Caco-2 (cell line): ENCODE results near the gene IFIH1. TPM values are rescaled to one million over a fixed set of nuclear protein-coding genes. Genes with fewer than 3 reads are reported as not detected.

Experiments used
- BruUV-seq: library from RNA; stranded (reverse); fragments of 400-500 nt; replicated peaks from 2 replicates; lab custom pipeline; 2021; lab: Mats Ljungman, UMichigan
- CTCF ChIA-PET: fragments of 300-600 bp; sonication (Branson Sonifier 250); formaldehyde crosslinking; loops from one replicate; lab custom pipeline; 2022; ENCODE audit warnings: antibody characterized with exemption; lab: Charles Lee
- POLR2A ChIA-PET: fragments of 300-600 bp; sonication (Branson Sonifier 250); formaldehyde crosslinking; loops from one replicate; lab custom pipeline; 2022; ENCODE audit warnings: antibody characterized with exemption; lab: Charles Lee
- DNase-seq, 2 experiments: peaks; one replicate each; pipeline versions ENCODE4 v3.0.0 to v3.0.0-alpha.2; 2020 to 2022
- H3K27me3 ChIP-seq: replicated peaks from 2 replicates; pipeline ENCODE4 v1.6.0; 2011; ENCODE audit warnings: low read length; ENCODE audit not compliant: control insufficient read depth, insufficient read depth
- H3K36me3 ChIP-seq: 2 replicates; pipeline ENCODE4 v1.5.1; 2011; ENCODE audit warnings: low read length; ENCODE audit not compliant: control insufficient read depth, insufficient read depth
- H3K4me1 ChIP-seq: fragments of 250-450 bp; sonication (Bioruptor Pico); 2 replicates; pipeline ENCODE4 v1.5.1; 2020; ENCODE audit warnings: mild to moderate bottlenecking
- H3K4me3 ChIP-seq: 2 replicates; pipeline ENCODE4 v1.5.1; 2011; ENCODE audit warnings: low read depth, mild to moderate bottlenecking, control low read depth, low read length
- H3K9me3 ChIP-seq: fragments of 250-450 bp; sonication (Bioruptor Pico); 2 replicates; pipeline ENCODE4 v1.5.1; 2020; ENCODE audit warnings: mild to moderate bottlenecking, moderate library complexity
- H3K27ac Mint-ChIP-seq: one replicate; pipeline ENCODE4 v1.8.0; 2022; ENCODE audit warnings: mixed read lengths; ENCODE audit not compliant: unreplicated experiment
- H3K27me3 Mint-ChIP-seq: one replicate; pipeline ENCODE4 v1.8.0; 2022; ENCODE audit warnings: mixed read lengths; ENCODE audit not compliant: insufficient read depth, unreplicated experiment
- H3K36me3 Mint-ChIP-seq: one replicate; pipeline ENCODE4 v1.8.0; 2022; ENCODE audit warnings: mild to moderate bottlenecking, mixed read lengths; ENCODE audit not compliant: insufficient read depth, unreplicated experiment
- H3K4me1 Mint-ChIP-seq: one replicate; pipeline ENCODE4 v1.8.0; 2022; ENCODE audit warnings: low read depth, mixed read lengths; ENCODE audit not compliant: unreplicated experiment
- H3K4me3 Mint-ChIP-seq: one replicate; pipeline ENCODE4 v1.8.0; 2022; ENCODE audit warnings: mild to moderate bottlenecking, moderate library complexity, mixed read lengths; ENCODE audit not compliant: unreplicated experiment
- H3K9me3 Mint-ChIP-seq: one replicate; pipeline ENCODE4 v1.8.0; 2022; ENCODE audit warnings: mixed read lengths; ENCODE audit not compliant: unreplicated experiment
- CTCF ChIP-seq, 2 experiments: fragments of 200-600 bp in 1 of 2; IDR thresholded peaks; 1 replicate in 1 of 2; 2 replicates in 1 of 2; pipeline versions ENCODE4 v1.5.1 to v1.8.0; 2011 to 2022; ENCODE audit warnings: antibody characterized with exemption in 1 of 2, control low read depth in 1 of 2, inconsistent platforms in 1 of 2, low read depth in 1 of 2, low read length in 1 of 2, mild to moderate bottlenecking in 1 of 2, moderate library complexity in 1 of 2; ENCODE audit not compliant: insufficient read depth in 1 of 2, severe bottlenecking in 1 of 2, unreplicated experiment in 1 of 2
- intact Hi-C: fragments of 100-400 bp; cut with micrococcal nuclease; formaldehyde crosslinking; loops from one replicate; pipeline ENCODE4 v1.10.0; 2022; ENCODE audit not compliant: unreplicated experiment
- total RNA-seq: library from RNA; stranded (reverse); gene quantifications from 2 replicates; pipeline ENCODE4 v1.2.3, GENCODE V29; 2022

IFIH1 gene
- total RNA-seq, 1 experiment from 2014 or later, result 3.4 TPM

- H3K9me3 ChIP-seq, result no peaks in the 10 kb centered on the region
- no peaks in the 10 kb centered on the region for H3K9me3 Mint-ChIP-seq
- H3K4me1 ChIP-seq, result no peaks in the 10 kb centered on the region
- H3K4me3 ChIP-seq, result no peak overlapping the region
- no peaks in the 10 kb centered on the region for H3K27me3 Mint-ChIP-seq
- no peaks in the 10 kb centered on the region for H3K36me3 Mint-ChIP-seq
- POLR2A ChIA-PET, result no interaction called here
- H3K27ac Mint-ChIP-seq, result no peak overlapping the region
- DNase-seq, result no peak
- H3K4me1 Mint-ChIP-seq, result no peaks in the 10 kb centered on the region
- BruUV-seq, result no TSS peak
- H3K4me3 Mint-ChIP-seq, result no peak overlapping the region
- no peaks in the 10 kb centered on the region for H3K27me3 ChIP-seq
- no peaks in the 10 kb centered on the region for H3K36me3 ChIP-seq
- CTCF ChIA-PET, result no interaction called here
- TF ChIP-seq CTCF (IDR thresholded peaks at IDR 0.05; ENCODE audit: insufficient read depth in 1 of 2, low read depth in 1 of 2, low read length in 1 of 2, severe bottlenecking in 1 of 2, unreplicated experiment in 1 of 2), result no peak
- intact Hi-C loops, result no loop called here
Measured at GRCh38 chr2:162291748-162292147, 26.7 kb downstream of the IFIH1 start.

- intact Hi-C loops, result no loop called here
Measured at GRCh38 chr2:162282765-162283425, 35.6 kb downstream of the IFIH1 start.

GRCh38 chr2:162280654-162281053, 37.8 kb downstream of the IFIH1 start:
- no peaks in the 10 kb centered on the region for H3K9me3 ChIP-seq
- H3K4me1 ChIP-seq, result no peaks in the 10 kb centered on the region
- intact Hi-C loops, result no loop called here
- Mint-ChIP-seq H3K4me1 (no peaks in the 10 kb centered on the region), H3K27me3 (peaks cover 7% of the 10 kb centered on the region), H3K36me3 (no peaks in the 10 kb centered on the region), H3K4me3 (no peak overlapping the region), H3K9me3 (no peaks in the 10 kb centered on the region), H3K27ac (no peak overlapping the region)
- POLR2A ChIA-PET, result no interaction called here
- no peaks in the 10 kb centered on the region for H3K36me3 ChIP-seq
- no peak overlapping the region for H3K4me3 ChIP-seq
- CTCF ChIA-PET, result no interaction called here
- DNase-seq, result no peak
- no TSS peak for BruUV-seq
- no peaks in the 10 kb centered on the region for H3K27me3 ChIP-seq
- TF ChIP-seq CTCF (IDR thresholded peaks at IDR 0.05; ENCODE audit: insufficient read depth in 1 of 2, low read depth in 1 of 2, low read length in 1 of 2, severe bottlenecking in 1 of 2, unreplicated experiment in 1 of 2), result no peak

More at GRCh38 chr2:162282765-162283425, 35.6 kb downstream of the IFIH1 start:
- BruUV-seq, result no TSS peak
- H3K4me3 Mint-ChIP-seq, result no peak overlapping the region
- H3K27me3 ChIP-seq, result no peaks in the 10 kb centered on the region
- H3K9me3 ChIP-seq, result no peaks in the 10 kb centered on the region
- H3K27ac Mint-ChIP-seq, result no peak overlapping the region
- ChIA-PET POLR2A (no interaction called here), CTCF (no interaction called here)
- DNase-seq, result no peak
- H3K4me3 ChIP-seq, result no peak overlapping the region
- H3K27me3 Mint-ChIP-seq, result peaks cover 7% of the 10 kb centered on the region
- no peaks in the 10 kb centered on the region for H3K36me3 ChIP-seq
- no peaks in the 10 kb centered on the region for H3K9me3 Mint-ChIP-seq
- H3K36me3 Mint-ChIP-seq, result no peaks in the 10 kb centered on the region
- no peaks in the 10 kb centered on the region for H3K4me1 Mint-ChIP-seq
- no peak for TF ChIP-seq CTCF (IDR thresholded peaks at IDR 0.05; ENCODE audit: insufficient read depth in 1 of 2, low read depth in 1 of 2, low read length in 1 of 2, severe bottlenecking in 1 of 2, unreplicated experiment in 1 of 2)
- H3K4me1 ChIP-seq, result no peaks in the 10 kb centered on the region
